GM19099 (cell line): ENCODE results near the gene DNER.

ENCODE experiments used
- POLR2A ChIP-seq: IDR thresholded peaks from 3 replicates; pipeline ENCODE4 v1.6.1; 2011; ENCODE audit warnings: low read depth; ENCODE audit not compliant: insufficient read length; ENCODE audit errors: extremely low read depth

The DNER gene

DNA sequence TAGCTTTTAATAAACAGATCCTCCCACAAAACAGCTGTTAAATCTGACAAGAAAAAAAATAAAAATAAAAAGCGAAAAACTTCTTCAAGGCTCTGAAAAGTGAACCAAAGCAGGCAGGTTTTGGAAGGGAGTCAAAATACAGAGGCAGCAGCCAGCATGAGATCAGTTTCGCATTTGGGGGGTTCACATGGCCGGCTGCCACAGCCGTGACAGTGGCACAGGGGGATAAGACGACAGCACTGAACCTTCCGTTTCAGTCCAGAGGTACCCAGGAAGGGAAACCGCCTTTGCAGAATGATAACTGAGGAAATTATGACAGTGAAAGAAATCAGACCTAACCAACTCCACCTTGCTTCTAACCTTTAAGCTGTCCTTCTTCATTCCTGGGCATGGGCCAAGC lies 246.6 kb downstream of the DNER start:
- TF ChIP-seq POLR2A: no peak

DNA sequence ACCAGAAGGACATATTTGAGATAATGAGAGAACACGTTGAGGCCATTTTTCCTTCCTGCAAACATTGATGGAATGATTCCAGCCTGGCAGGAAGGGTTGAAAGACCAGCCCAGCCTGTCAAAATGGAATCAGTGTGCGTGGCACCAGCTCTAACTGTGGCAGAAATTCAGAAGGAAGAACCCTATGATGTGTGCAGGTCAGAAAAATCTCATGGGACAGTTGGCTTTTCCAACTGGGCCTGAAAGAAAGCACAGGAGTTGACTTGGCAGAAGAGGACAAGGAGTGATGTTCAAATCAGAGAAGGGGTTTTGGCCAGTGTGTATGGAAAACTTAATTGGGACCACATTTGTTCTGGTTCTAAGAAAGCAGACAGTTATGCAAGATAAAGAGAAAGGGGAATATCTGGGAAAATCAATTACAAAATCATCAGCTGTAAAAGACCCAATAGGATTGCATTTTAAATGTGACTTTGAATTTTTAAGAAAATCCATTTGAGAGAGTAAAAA lies 250.5 kb downstream of the DNER start:
- no peak for TF ChIP-seq POLR2A

DNA sequence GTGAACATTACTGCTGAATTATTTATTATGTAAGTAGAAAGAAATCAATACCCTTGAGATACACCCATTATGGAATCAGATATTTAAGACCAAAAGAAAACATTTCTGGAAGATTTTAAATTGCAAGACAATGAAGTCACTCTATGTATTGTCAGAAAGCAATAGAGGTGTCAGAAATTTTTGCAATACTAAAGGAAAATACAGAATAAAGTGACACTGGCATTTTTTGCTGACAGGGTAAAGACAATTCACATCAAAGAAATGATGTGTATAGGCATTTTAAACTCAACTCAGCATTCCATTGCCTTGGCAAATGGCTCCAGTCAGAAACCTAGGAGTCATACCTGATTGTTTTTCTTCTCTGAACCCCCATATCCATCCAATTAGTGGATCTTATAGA lies 252.2 kb downstream of the DNER start:
- no peak for TF ChIP-seq POLR2A

DNA sequence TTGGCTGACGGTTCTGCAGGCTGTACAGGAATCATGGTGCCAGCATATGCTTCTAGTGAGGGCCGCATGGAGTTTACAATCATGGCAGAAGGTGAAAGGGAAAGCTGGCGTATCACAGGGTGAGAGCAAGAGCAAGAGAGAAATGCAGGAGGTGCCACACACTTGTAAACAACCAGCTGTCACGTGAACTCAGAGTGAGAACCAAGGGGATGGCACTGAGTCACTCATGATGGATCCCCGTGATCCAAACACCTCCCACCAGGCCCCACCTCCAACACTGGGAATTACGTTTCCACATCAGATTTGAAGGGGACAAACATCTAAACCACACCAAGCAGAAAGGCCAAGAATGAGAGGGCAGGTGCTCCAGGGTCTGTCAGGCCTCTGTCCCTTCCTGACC lies 258.3 kb downstream of the DNER start:
- no peak for TF ChIP-seq POLR2A

DNA sequence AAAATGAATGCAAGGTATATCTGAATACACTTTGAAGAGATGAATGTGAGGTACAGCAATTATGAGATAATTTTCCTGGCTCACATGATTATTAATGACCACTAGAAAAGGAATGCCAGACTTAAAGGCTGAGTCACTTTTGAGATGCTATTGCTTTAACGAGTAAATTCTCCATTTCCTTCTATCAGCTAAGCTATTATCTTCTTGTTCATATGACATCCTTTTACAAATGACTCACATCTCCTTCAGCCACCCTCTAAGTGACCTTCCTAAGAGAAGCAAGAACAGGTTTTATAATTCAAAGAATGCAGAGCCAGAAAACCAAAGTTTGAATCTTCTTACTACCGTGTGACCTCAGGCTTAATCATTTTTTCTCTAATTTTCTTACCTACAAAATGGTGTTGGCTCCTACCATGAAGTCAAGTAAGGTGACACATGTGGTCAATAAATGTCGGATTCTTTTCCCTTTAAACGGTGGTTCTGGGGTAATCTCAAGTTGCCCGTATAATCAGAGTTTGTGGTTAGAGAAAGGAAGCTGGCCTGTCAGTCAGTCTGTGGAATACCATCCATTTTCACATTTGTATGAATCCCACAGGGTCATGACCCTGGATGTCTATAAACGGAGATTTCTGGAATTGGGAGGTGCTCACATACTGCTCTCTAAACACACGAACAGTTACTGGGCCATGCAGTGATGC lies 259.3 kb downstream of the DNER start:
- no peak for TF ChIP-seq POLR2A

DNA sequence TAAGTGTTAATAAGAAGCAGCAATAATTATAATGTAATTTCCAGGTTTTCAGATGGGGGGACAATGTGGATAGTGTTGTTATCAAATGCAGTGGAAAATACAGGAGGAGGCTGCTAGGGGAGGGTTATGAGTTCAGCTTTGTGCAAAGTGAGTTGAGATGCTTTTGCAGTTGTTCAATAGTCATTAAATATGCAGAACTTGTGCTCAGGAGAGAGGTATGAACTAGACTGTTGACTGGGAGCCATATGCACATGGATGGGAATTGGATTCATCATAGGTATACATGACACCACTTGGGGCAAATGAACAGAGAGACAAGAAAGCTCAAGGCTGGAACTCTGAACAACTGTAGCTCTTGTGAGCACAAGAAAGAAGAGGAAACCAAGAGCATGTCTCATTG lies 261.1 kb downstream of the DNER start:
- TF ChIP-seq POLR2A: no peak

DNA sequence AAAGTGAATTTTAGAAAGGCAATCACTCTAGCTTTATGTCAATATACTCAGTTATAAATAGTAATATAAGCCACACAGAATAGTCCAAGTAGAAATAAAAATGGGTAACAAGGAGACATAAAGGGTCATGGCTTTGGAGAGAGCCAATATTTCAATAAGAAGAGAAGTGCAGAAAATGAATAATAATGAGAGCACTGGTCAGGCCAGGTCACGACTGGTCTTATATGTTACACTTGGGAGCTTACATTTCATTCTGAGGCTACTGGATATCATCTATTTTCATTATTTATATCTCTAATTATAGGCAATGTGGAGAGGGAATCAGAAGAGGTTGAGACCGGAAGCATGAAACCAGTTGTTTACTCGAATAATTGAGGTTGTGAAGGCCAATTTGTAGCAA lies 262.5 kb downstream of the DNER start:
- no peak for TF ChIP-seq POLR2A

DNA sequence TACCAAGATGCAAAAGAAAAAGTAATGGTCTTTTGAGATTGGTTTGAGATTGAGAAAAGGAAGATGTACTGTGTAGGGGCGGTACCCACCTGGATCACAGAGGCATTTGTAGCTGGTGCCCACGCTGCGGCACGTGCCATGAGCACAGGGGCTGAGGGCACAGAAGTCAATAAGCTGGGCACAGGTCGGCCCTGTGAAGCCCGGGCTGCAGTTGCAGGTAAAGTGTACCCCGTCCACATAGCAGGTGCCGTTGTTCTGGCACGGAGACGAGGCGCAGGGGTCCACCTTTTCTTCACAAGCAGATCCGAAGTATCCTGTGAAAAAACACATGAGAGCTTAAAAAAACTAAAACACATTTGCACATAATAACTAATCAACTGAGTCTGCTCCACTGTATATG lies 267.1 kb downstream of the DNER start:
- no peak for TF ChIP-seq POLR2A

DNA sequence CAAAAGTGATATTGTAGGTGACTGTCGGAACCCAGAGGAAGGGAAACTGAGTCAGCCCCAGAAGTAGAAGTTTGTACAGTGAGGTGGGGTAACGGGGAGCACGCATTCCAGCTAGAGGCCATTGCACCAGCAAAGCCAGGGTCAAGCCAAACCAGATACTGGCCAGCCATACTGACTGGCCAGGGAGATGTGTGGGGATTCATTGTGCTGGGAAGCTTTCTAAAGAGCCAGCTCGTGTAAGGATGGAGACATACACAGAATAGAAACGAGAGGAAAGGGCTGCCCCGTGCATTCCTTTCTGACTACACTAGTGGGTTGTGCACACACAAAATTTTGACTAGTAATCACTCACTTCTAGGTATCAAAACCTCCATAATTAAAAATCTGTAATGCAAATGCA lies 268.0 kb downstream of the DNER start:
- no peak for TF ChIP-seq POLR2A

DNA sequence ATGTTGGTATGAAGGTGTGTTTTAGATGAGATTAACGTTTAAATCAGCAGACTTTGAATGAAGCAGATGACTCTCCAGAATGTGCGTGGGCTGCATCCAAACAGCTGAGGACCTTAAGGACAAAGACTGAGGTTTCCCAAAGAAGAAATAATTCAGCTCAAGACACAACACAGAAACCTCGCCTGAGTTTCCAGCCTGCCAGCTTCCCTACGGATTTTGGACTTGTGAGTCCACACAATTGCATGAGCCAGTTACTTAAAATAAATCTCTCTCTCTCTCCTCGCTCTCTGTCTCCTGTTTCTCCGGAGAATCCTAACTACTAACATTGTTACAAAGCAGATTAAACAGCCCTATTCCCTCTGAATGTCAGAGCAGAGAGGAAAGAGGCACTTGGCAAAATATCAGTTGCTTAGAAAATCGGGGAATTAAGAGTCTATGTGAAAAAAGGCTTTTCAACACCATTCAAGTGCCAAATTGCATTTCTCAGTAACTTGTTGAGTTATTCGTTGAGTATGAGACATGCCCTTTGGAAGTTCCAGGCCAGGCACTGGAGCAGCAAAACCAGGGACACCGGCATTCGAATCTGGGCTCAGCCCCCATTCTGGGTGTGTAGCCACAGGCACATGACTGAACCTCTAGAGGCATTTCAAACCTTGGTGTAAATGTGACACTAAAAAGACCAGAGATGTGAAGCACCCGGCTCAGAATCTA lies 268.7 kb downstream of the DNER start:
- no peak for TF ChIP-seq POLR2A

DNA sequence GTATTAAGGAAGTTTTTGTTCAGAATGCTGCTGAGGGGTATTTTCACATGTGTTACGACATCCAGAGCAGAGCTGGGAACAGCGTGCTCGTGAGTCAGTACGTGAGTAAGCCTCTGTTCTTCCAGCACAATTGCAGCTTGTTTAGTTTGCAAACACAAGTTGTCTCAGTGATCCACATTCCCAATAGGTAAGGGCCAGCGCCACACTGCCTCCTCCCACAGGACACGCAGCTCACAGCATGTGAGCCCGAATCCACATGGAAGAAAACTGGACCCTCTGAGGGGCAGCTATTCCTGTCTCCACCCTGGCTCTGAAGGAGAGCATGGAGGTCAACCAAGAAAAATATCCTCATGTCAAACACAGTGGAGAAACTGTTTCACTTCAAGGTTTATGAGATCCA lies 269.3 kb downstream of the DNER start:
- no peak for TF ChIP-seq POLR2A

DNA sequence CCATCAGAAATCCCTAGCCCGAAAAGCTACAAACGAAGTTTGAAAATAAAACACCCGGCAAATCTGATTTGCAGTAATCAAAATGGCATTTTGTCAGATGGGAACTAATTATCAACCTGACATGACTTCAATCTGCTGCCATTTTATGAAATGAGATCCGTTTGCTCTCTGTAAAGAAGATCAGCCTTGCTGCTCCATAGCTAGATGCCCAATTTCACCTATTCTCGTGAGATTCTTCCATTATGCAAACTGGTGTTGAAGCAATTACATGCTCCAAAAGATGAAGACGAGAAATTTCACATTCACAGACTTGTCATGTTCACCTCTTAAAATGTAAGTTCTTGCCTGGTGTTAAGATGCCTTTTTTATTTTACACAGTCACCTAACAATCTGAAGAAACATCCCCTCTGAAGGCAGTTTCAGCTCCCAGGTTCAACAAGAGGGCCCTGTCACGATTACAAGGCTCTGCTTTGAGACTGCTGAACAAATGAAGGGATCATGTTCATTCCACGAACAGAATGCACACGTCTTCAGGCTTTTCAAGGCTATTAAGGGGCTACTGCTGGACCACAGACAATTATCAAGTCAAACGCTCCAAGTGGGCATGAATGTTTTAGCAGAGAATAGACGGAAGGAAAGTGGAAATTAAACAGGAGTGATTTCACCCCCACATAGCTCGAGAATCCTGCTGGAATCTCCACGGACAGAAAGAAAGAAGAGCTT lies 270.6 kb downstream of the DNER start:
- TF ChIP-seq POLR2A: no peak

DNA sequence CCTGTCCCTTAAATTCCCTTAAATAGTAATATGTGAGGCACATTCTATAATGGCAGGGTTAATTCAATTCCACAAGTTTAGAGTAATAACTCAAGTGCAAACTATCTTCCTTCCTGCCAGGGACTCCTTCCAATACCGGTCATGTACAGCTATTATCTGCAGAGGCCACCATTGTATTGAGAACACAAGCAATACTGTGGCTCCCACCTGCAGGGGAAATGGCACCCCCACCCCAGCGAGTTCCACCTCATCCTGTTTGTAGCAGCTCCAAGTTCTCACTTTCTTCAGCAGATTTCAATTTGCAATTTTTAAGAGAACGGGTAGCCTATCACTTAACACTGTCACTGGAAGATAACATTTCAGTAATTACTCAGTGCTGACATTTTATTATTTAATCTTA lies 271.2 kb downstream of the DNER start:
- no peak for TF ChIP-seq POLR2A

DNA sequence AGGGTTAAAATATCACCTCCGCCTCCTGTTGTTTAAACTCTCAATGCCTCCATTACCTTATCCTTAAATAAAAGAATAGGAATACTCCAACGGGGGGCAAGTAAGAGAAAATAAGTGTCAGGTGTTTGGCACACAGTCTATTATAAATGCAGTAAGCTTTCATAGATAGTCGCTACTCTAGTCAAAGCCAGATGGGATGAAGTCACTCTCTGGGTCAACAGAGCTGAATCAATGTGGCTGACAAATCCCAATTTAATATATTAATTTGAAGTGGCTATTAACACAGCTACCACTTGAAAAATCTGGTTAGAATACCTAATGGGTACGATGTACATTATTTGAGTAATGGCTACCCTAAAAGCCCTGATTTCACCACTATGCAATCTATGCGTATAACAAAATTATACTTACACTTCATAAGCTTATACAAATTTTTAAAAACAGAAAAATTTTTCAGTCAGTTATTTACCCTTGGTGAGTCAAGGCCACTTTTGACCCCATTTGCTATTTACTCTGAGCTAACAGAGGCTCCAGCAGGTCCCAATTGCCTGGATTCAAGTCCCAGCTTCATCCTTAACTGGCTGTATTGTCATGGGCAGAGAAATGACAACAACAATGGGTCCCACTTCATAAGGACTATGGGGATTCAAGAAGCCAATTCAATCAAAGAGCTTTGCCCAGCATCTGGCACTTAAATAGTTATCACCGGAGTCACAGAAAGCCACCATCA lies 275.8 kb downstream of the DNER start:
- TF ChIP-seq POLR2A: no peak

DNA sequence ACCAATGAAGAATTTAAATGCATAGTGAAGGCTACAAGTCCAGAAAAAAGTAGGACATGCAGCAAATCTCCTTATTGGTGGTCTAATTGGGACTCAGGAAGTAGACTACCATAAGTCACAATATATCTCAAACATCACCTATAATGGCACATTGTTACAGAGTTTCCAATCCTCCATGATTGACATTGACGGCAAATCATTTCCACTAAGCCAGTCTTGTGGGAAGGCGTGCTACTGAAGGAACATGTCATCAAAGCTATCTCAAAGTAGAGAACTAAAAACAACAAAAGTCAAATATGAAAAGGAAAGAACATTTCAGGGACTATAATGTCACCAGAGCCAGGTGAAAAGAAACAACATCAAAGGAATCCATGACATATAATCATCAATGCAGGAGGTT lies 276.9 kb downstream of the DNER start:
- no peak for TF ChIP-seq POLR2A
